Hematopoietic multipotent progenitor cell treated with erythropoietin and hydrocortisone succinate and interleukin-3 and kit ligand, for 17 days (in vitro differentiated cells): ENCODE results near the gene RPS6KL1.
A peak's percentile ranks its signal among the peaks of the same experiment; 100 is the strongest.

Source experiments
- DNase-seq: peaks from one replicate; pipeline ENCODE4 v3.0.0-alpha.2; 2015; ENCODE audit warnings: low spot score

The RPS6KL1 gene, protein sequence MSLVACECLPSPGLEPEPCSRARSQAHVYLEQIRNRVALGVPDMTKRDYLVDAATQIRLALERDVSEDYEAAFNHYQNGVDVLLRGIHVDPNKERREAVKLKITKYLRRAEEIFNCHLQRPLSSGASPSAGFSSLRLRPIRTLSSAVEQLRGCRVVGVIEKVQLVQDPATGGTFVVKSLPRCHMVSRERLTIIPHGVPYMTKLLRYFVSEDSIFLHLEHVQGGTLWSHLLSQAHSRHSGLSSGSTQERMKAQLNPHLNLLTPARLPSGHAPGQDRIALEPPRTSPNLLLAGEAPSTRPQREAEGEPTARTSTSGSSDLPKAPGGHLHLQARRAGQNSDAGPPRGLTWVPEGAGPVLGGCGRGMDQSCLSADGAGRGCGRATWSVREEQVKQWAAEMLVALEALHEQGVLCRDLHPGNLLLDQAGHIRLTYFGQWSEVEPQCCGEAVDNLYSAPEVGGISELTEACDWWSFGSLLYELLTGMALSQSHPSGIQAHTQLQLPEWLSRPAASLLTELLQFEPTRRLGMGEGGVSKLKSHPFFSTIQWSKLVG

DNA sequence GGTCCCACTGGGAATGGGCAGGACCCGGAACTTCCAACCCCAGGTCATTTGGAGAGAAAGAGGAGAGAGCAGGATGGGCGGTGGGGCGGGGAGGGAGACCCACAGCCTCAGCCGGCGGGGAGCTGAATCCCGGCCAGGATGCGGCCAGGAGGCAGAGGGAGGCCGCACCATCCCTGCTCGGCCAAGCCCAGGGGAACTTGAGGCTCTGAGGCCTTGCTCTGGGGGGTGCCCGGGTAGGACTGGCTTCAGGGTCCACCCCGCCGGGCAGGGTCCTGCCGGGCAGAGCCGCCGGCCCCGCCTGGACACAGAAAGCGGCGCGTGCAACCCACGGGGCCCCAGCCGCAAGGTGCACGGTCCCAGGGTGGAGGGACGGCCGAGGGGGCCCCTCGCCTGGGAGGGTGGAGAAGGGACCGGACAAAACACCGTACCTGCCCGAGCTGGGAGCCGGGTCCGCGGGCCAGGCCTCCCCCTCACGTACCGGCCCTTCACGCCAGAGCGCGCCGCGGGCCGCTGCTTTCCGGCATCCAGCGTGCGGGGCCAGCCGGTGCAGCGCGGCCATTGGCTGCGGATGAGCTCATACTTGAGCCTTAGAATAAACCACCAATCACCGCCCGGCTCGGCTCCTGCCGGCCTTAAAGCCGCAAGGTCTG, at the start of gene RPS6KL1:
Gene RPS6KL1, minus strand, starts transcription at position 509 of the 650 bp plus-strand sequence. CDS start 1,719 bp downstream, outside the sequence.
- peak; percentile 71 for DNase-seq

DNA sequence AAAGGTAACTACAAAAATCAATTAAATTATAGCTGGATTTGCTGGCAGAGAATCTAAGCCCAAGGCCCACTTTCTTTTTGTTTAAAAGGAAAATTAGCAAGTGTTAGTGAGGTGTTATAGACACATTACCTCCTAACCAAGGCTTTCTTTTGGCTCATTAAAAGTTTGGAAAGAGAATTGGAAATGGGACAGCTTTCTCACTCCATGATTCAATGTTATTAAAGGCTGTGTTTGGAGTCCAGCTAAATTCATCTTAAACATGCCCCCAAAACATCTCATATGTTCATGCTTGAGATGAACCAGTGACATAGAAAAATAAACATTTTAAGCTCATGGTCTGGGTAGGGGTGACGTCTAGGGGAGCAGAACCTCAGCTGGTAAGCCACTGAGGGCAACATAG, 45.8 kb upstream of the RPS6KL1 start:
- DNase-seq, result no peak

DNA sequence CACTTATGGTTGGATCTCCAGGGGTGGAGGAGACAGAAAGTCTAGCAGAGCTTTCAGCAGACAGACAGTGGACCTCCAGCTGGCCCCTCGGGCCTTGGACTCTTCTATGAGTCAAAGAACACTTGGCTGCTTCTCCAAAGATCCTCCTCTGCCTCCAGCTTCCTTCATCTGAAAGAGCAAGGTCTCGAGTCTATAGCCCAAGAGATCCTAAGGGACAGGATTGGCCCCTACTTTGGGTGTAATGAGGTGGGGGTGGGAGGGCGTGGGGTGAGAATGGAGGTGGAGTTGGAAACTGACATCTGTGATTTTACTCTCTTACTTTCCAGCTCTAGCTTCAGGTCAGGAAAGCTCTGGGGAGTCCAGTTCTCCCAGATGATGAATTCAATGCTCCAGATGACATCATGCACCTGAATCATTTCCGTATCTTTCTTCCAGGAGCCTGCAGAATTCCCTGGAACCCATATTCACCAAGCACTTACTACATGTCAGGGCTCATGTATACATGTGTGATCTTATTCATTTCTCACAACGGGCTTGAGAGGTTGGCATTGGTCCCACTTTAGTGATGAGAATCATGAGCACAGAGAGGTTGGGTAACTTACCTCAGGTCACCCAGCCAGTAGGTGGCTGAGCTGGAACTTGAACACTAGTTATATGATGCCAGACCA, 42.6 kb upstream of the RPS6KL1 start:
- DNase-seq, result no peak

DNA sequence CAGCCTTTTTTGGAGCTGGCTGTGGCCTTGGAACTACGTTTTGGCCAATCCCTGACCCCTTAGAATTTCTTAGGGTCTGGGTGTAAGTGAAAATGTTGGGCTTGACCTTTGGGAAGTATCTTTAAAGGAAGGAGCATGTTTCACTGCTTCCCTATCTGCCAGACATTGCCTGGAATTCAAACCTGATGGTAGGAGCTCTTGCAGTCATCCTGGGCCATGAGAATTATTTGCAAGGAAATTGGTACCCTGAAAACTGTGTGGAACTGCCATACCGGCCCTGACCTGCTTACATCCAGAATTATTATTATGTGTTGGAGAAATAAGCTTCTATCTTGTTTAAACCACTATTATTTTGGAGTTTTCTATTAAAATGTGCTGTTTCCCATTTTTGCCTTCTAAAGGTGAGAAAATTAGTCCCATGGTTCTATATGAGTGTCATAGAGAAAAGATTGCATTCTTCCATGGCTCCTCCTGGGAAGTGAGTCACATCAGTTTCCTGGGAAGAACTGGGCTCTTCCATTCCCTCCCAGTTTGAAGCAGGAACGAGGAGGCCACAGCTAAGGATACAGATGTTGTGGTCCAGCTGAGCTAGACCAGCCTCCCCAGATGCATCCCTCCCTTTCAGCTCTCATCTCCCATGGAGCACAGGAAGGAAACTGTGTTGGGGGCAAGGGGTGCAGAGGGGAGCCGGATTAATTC, 41.9 kb upstream of the RPS6KL1 start:
- no peak for DNase-seq

DNA sequence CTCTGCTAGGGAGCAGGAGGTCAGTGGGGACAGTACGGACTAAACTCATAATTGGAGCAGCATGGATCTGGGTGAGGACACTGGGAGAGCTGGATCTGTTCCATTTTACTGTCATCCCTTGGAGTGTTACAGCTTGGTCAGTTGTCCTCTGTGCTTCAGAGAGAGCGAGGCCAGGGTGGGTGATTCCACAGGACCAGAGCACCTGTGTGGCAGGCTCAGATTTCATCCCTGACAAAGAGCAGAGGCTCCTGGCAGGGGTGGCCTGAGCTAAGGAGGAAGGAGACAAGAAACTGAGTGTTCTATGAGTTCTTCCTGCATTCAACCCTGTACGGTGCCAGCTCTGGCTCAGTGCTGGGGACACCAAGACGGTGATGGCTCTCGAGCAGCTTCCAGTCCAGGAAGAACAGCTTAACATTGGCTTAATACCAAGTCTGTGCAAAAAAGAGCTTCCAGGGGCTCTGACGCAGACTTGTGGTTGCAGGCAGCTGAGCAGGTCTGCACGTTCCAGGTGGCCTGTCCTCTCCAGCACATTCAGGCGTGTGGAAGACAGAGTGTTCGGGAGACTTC, 40.7 kb upstream of the RPS6KL1 start:
- DNase-seq, result no peak

DNA sequence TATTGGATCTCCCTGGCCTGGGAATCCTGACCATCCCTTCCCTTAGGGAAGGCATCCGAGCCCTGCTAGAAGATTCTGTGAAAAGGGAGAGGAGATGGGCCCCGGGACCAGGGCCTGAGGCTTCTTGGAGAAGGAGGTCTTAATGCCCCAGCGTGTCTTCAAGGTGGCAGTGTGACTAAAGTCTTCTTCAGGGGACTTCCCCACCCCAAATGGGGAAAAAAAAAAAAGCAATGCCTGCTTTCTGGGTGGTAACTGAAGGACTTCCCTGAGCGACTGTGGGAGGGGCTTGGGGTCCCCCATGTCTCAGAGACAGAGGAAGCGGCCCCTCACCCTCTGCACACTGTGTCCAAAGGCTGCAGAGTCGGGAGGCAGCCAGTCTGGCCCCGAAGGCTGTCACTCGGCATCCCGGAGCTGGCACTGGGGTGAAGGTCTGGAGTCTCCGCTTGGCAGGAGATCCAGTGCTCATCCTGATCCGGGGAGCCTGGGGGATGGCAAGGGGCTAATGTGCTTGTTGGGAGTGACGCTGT, 40.2 kb upstream of the RPS6KL1 start:
- DNase-seq, result no peak

DNA sequence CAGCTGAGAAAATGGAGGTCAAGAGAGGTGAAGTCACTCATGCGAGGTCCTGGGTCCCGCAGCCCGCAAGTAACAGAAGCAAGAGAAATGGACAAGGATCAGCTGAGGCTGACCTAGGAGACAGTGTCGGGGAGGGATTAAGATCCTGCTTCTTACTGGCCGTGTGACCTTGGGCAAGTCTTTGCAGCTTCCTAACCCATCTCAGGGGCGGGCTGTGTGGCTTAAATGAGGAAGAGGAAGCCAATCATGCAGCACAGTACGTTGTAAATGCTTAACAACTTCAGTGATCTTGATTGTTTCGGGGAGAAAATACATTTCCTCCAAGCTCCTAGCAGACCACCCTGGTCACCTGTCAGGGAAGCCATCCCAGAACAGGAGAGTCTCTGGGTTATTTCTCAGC, 39.4 kb upstream of the RPS6KL1 start:
- DNase-seq, result no peak

DNA sequence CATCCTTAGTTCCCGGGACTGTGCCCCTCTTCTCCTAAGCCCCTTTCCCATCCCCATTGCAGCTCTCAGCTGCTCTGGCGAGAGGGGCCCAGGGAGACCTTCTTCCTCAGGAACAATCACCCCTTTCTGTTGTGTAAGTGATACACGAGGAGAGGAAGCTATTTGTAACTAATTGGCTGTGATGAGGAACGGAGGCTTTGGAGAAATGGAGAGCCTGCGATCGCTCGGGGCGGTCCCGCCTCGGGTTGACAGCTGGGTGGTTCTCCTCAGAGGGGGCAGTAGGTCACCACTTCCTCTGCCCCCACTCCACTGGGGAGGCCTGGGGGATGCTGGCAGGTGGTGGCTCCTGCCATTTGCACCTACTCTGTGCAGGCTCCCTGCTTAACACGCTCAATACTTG, 39.0 kb upstream of the RPS6KL1 start:
- DNase-seq, result no peak

DNA sequence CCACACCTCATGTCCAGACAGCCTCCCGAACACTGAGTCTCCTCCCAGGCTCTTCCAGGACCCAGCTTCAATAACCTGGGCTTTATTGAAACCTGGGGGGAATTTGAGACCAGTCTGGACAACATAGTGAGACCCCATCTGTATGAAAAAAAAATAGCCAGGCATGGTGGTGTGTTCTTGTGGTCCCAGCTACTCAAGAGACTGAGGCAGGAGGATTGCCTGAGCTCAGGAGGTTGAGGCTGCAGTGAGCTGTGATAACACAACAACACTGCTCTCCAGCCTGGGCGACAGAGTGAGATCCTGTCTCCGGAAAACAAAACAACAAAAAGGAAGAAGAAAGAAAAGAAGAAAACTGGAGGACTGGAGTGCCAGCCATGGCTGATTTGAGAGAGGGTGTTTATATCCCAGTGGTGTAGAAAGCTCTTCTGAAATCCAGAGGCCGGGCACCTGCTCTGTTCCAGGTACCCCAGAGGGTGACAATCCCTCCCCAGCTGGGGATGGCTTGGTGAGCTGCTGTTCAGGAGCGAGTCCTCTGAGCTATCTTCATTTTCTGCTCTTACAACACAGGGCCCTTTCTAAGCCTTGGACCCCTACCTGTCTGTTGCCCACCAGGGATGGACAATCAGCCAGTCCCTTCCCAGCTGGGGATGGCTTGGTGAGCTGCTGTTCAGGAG, 38.3 kb upstream of the RPS6KL1 start:
- DNase-seq, result no peak

DNA sequence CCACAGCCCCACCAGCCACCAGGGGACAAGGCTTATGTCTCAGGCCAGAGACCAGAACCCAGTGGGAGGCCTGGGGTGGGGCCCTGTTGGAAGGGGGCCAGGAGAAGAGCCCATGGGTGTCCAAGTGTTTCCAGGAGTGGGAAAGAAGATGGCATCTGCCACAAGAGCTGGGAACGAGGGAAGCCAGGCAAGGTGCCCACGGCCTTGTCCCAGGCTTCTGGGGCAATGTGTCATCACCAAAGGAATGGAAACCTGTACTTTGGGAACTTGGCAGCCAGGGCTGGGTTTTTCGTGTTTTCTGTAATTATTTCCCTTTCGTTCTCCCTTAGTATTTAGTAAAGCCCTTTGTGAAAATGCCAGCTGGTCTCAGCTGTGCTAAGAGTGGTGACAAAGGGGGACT, 37.7 kb upstream of the RPS6KL1 start:
- DNase-seq, result no peak

DNA sequence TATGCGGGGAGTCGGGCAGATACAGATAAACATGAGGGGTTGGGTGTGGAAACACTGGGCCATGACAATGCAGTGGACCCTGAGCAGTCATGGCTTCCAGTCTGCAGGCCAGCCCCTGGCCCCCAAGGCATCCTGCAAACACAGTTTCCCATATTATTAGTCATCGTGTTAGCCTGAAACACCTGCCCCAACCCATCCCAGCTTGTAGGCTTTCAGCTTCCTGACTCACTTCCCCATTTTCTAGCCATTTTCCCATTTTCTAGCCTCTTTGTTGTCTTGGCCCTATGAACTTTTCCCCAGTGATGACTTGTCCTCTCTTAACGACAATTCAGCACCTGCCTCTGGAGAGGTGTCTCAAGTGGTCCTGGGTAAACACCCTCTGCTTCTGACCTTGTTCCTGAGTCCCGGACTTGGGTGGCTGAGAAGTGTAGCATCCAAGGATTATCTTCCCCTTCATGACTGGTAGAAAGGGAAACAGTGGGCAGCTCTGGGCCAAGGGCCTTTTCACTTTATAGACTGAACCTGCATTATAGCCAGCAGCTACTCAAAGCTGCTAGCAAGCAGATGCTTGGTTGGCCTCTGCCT, 36.6 kb upstream of the RPS6KL1 start:
- DNase-seq, result no peak

DNA sequence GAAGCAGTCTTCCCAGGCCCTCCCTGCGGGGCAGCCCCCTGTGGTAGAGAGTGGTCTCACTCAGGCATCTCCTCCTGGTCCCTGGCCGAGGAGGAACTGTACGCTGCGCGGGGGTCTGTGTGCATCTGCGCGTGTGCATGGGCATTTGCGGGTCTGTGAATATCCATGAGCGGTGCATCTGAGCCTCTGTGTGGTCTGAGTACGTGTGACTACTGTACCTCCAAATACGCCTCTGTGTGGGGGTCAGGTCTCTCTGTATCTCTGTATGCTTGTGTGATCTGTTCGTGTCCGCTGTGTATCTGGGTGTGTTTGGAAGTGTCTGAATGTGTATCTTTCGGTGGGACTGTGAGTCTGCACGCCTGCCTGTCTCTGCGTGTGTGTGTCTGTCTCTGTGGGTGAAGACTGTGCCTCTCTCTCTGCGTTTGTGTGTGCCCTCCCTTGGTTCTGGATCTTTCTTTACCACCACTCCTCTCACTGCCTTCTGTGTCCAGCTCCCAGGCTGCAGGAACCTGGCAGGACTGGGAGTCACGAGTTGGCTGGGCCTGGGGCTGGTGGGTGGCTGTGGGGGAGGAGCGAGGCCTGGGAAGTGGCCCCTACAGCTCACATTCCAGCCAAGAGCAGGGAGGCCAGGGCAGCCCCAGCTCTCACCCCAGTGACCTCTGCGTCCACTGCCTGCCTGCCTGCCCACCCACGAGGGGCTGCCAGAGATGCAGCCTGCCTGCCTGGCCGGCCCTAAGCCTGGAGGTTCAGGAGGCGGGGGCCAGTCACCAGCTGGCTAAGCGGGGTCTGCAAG, 33.4 kb upstream of the RPS6KL1 start:
- DNase-seq, result no peak

DNA sequence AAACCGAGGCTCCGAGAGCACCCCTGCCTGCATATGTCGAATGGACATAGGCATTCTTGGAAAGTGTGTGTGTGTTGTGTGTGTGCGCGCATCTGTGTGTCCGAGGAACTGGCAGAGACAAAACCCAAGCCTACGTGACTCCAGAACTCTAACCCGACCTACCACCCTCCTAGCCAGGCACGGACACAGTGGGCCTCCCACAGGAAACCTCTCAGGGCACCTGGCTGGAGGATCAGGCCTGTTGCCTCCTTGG, 32.9 kb upstream of the RPS6KL1 start:
- no peak for DNase-seq

DNA sequence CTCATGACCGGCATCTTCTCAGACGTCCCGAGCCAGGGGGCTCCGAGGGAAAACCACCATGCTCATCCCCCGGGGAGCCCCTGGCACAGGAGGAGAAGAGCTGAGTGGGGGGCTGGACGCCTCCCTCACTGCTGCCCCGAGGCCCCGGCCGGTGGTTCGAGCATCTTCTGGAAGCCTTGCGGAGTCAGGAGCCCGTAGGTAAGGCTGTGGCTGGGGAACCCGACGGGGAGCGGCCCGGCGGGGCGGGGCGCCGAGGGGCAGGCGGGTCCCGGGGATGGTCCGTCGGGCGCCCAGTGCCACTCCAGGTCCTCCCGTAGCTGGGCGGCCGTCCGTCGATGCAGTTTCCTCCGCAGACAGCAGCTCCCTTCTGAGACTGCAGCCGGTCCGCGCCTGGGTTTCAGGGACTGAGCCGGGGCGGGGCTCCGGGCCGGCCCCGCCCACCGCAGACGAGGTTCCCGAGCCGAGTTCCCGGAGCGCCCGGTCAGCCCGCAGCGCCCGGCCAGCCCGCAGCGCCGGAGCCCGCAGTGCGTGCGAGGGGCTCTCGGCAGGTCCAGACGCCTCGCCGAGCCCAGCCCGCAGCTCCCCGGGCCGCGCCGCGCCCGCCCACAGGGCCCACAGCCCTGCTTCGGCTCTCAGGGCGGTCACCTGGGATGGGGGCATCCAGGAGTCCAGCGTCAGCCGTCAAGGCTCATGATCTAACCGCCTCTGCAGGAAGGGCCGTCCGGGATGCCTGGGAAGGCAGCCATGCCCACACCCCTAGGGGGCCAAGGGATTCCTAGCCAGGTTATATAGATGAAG, 32.4 kb upstream of the RPS6KL1 start, which contains the start of gene PGF:
Gene PGF, minus strand, starts transcription at position 369 of the 798 bp plus-strand sequence. Its CDS starts 355 bp downstream, at position 14.
- peak; percentile 56 for DNase-seq

DNA sequence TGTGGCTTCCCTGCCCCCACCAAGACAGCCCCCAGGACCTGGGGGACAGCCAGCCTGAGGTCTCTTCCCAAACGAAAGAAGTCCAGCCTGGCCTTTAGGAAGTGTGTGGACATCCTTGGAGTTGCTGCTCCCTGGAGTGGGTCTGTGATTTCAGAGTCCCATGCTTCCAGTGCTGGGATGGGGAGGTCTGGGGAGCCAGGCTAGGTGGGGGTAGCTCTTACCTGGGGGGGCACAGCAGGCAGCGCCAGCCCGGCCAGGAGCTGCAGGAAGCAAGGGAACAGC, 31.8 kb upstream of the RPS6KL1 start:
- no peak for DNase-seq

DNA sequence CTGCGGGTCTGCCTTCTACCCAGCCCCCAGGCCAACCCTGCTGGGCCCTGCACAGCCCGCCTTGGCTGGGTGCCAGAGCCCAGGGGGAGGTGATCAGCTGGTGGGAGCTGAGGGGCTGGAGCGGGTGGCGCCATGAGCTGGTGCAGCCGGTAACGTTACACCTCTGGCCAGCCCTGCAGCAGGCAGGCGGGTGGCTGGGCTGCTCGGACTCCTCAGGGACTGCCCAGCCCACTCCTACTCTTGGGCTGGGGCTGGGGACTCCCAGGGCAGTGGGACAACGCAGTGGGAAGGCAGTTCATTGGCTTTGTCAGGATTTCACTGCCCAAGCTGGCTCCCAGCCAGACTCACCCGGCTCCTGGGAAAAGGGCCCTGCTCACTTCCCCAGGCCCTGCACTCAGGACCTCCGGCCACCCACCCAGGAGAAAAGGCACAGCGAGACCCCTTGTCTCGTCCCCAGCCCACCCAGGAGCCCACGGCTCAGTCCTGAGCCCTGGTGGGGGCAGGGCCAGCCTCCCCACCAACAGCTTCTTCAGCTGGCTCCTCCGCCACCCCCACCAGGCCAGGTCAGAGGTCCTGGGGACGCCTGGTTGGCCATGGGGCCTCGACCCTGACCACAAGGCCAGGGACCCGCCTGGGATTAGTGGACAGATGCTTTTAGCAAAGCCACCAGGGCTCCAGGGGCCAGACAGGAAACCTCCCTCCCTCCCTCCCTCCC, 31.3 kb upstream of the RPS6KL1 start:
- DNase-seq, result peak; percentile 17

DNA sequence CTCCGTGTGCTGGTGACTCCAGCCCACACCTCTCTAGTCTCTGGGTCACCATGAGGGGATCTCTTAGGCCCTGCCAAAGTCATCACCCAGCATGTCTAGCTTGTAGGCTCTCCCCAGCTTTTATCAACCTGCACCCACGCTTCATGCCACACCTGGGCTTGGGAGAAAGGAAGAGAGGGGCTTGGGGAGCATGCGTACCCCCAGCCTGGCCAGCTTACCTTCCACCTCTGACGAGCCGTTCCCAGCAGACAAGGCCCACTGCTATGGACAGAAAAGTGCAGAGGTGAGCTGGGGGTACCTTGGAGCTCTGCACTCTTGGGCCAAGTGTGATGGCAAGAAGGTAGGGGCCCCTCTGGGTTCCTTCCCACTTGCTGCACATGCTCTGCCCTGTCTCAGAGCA, 30.6 kb upstream of the RPS6KL1 start:
- peak; percentile 18 for DNase-seq

DNA sequence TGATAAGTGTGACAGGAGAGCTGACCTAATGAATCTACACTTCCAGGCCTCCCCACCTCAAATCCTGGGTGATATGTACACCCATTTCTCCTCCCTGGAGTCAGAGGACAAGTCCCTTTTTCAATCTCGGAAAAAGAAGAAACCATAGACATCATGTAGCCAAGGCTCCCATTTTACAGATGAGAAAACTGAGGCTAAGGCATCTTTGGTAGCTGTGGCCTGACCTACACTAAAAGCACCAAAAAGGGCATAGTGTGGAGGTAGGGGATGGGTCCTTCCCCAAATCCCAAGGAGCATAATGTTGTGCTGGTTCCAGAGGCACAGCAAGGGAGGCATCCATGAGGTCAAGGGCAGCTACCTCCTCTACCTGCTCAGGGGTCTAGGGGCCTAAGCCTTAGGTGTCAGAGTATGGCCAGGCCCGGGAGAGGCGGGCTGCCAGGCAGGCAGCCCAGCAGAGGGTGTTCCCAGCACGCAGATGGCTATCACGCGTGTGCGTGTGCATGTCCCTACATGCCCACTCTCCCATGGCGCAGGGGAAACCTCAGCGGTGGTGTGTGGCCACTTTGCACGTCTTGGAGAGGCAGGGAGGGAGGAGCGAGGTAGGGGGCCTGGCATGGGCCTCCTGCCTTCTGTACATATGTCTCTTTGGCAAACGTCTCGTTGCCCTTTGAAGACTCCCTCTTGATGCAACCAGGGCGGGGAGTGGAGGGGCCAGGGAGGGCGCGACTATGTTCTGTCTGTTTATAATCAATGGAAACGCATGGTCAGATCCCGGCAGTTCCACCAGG, 29.8 kb upstream of the RPS6KL1 start:
- DNase-seq, result peak; percentile 55
